ENCODE results near the gene COX20.
A peak's percentile ranks its signal among the peaks of the same experiment; 100 is the strongest.
"Not testable (repeated sequence)": the region's sequence is repeated elsewhere in the genome, so short reads cannot be mapped to it uniquely, and the experiment has no call there.

The COX20 gene

GRCh38 chr1:244835276-244836134, at the start of gene COX20:
Gene COX20, plus strand, starts transcription at chr1:244835658. Its CDS starts 57 bp downstream, at chr1:244835715.
- peak; percentile 80 for DNase-seq

GRCh38 chr1:244788493-244789275, 46.8 kb upstream of the COX20 start:
- DNase-seq: no peak

GRCh38 chr1:244789276-244789580, 46.2 kb upstream of the COX20 start:
- DNase-seq: no peak

- no peak for DNase-seq
Observed at GRCh38 chr1:244789731-244790130, 45.7 kb upstream of the COX20 start.

DNA sequence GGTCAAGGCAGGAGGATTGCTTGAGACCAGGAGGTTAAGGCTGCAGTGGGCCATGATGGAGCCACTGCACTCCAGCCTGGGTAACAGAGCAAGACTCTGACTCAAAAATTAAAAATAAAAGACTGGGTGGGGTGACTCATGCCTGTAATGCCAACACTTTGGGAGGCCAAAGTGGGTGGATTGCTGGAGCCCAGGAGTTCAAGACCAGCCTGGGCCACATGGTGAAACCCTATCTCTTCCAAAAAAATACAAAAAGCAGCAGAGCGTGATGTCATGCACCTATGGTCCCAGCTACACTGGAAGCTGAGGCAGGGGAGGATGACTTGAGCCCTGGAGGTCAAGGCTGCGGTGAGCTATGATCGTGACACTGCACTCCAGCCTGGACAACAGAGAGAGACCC, 44.4 kb upstream of the COX20 start:
- DNase-seq: no peak

DNA sequence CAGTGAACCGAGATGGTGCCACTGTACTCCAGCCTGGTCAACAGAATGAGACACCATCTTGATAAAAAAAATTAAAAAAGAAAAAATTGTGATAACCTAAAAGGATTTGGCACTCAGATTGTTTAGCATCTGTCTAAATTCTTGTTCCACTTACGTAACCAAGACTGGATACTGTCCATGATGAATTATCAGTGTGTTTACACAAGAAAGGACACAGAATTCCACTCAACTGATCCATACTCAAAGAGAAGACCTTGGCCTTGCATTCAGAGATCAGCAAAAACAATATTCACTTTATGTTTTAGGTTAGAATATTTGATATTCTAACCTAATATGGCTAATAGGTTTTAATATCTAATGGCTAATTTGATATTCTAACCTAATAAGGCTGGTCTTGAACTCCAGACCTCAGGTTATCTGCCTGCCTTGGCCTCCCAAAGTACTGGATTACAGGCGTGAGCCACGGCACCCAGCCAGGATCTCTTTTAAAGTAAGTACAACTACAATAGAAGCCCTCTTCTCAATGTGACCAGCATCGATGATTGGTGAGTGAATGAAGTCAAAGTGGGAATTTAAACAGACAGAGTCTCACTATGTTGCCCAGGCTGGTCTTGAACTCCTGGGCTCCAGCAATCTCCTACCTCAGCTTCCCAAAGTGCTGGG, 43.1 kb upstream of the COX20 start:
- DNase-seq: no peak

DNA sequence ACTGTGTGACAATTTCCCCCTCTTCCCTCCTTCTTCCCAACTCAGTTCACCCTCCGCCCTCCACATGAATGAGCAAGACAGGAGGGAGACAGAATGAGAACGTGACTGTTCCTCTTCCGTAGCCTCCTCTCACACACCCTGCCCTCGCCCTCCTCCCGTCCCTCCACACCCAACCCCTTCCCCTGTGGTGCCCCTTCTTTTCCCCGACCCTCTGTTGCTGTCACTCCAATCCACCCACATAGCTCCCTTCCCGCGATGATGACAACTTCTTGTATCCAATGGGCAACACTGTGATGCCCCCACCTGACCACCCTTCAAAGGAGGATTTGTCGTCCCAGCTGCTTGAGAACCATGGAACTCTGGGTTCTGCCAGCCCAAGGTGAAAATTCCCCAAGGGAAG, 41.4 kb upstream of the COX20 start:
- DNase-seq: no peak

- DNase-seq: not testable (repeated sequence)
Observed at GRCh38 chr1:244794516-244794915, 40.9 kb upstream of the COX20 start.

- peak; percentile 11 for DNase-seq
Observed at GRCh38 chr1:244796719-244797406, 38.6 kb upstream of the COX20 start.

- no peak for DNase-seq
Observed at GRCh38 chr1:244800821-244801220, 34.6 kb upstream of the COX20 start.

DNA sequence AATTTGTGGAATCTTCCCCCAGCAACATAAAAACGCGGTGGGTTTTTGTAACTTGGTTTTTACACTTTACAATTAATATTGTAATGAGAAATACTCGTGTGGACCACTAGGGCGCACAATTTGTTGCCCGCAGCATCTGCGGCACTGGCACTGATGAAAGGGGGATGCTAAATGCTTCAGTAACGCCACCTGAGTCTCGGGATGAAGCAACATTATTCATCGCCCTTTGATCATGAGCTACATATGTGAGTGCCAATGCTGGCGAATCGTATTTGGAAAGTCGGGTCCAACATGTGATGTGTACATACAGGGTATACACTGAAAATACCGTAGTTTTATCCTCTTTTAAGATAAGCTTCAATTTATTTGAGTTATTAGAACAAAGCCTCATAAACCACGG, 34.2 kb upstream of the COX20 start:
- DNase-seq: peak; percentile 0

- DNase-seq: no peak
Observed at GRCh38 chr1:244802041-244802440, 33.4 kb upstream of the COX20 start.

GRCh38 chr1:244802556-244803239, 32.8 kb upstream of the COX20 start:
- DNase-seq: no peak

- no peak for DNase-seq
Observed at GRCh38 chr1:244804841-244805240, 30.6 kb upstream of the COX20 start.

- no peak for DNase-seq
Observed at GRCh38 chr1:244807138-244807537, 28.3 kb upstream of the COX20 start.

DNA sequence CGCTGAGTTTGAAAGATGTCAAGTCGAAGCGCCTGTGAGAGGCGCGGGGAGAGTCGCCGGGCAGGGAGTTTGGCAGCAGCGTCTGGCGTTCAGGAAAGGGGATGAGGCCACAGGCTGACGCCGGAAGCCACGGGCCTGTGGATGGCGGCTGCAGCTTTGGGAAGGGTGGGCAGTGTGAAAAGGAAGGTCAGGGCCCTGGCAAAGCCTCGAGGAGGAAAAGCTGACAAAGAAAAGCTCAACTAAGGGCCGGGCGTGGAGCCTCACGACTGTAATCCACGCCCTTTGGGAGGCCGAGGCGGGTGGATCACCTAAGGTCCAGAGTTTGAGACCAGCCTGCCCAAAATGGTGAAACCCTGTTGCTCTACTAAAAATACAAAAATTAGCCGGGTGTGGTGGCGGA, 25.2 kb upstream of the COX20 start:
- no peak for DNase-seq

- no peak for DNase-seq
Observed at GRCh38 chr1:244813327-244813726, 22.1 kb upstream of the COX20 start.

DNA sequence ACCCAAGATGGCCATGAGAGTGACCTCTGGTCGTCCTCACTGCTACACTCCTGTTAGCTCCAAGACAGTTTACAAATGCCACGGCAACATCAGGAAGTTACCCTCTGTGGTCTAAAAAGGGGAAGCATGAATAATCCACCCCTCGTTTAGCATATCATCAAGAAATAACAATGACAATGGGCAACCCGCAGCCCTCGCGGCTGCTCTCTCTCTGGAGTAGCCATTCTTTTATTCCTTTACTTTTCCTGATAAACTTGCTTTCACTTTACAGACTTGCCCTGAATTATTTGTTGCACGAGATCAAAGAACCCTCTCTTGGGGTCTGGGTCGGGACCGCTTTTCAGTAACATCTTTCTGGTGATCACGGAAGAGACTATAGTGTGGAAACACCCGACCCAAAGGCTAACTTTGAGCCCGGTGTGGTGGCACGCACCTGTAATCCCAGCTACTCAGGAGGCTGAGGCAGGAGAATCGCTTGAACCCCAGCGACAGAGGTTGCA, 19.8 kb upstream of the COX20 start:
- no peak for DNase-seq

- DNase-seq: no peak
Observed at GRCh38 chr1:244817415-244817894, 18.0 kb upstream of the COX20 start.

GRCh38 chr1:244820131-244820530, 15.3 kb upstream of the COX20 start:
- no peak for DNase-seq

- DNase-seq: no peak
Observed at GRCh38 chr1:244821134-244821533, 14.3 kb upstream of the COX20 start.

GRCh38 chr1:244822878-244823277, 12.6 kb upstream of the COX20 start:
- no peak for DNase-seq

Data from NCI-H526 treated with DMSO at 0.1 percent for 48 hours (cell line).